Measurements from ENCODE around the gene RPL19. TPM values are rescaled to one million over a fixed set of nuclear protein-coding genes. Genes with fewer than 3 reads are reported as not detected.
A peak's percentile ranks its signal among the peaks of the same experiment; 100 is the strongest.
"Not testable (repeated sequence)": the region's sequence is repeated elsewhere in the genome, so short reads cannot be mapped to it uniquely, and the experiment has no call there.

The RPL19 gene
- total and polyA plus RNA-seq, 5 donors, result 1,060 to 1,781 (median 1,116) TPM

- Histone ChIP-seq H3K27ac (ENCODE audit: low read length) (no peak overlapping the region), H3K4me3 (ENCODE audit: low read length) (peak overlapping the region; percentile 44), H3K27me3 (ENCODE audit: control insufficient read depth, insufficient read depth) (no peaks in the 10 kb centered on the region), H3K4me1 (ENCODE audit: control insufficient read depth, insufficient read depth, low read length) (no peaks in the 10 kb centered on the region), H3K9me3 (ENCODE audit: control insufficient read depth, low read length) (no peaks in the 10 kb centered on the region)
- peak; percentile 95 for ATAC-seq
- intact Hi-C loops (cut with DNase I), result loop anchor here in 1 of 4 donors (10.0 kb wide), 1 partner anchor 70 kb away; no protein-coding TSS in a partner anchor
- under 1% methylated on average over 15 of the region's 15 CpGs for WGBS
- peak; percentile 94 to 97 (median 96) for DNase-seq
These were observed 35.4 kb upstream of the RPL19 start for GRCh38 chr17:39164675-39165143.

GRCh38 chr17:39165178-39165840 is 34.8 kb upstream of the RPL19 start:
- no peaks in the 10 kb centered on the region for H3K4me1 ChIP-seq (ENCODE audit: control insufficient read depth, insufficient read depth, low read length)
- DNase-seq (peak in 1 of 3 donors; percentile 60), ATAC-seq (peak; percentile 25 to 27)

DNA sequence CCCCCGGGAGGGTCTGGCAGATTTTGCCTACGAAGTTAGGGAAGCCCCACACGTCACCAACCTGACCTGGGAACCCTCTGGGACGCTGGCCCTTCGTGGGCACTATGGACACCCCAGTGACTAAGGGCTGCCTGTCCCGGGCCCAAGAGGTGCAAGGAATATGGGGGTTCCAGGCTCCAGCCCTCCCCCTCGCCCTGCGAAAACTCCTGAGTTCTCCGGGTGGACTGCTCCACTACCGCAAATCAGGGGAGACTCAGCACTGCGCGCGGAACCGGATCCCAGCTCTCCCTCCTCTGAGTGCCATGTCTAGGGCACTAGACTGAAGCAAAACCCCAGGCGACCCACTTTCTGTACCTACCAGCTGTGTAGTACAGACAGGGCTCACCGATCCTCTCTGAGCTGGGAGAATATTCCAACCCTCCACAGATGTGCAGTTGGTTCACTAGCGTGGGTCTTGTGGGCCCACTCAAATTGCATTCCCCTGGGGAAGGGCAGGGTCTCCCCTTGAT is 34.2 kb upstream of the RPL19 start, which contains the start of gene ARL5C:
ARL5C (minus strand) TSS at position 321 of the 509 bp plus-strand sequence. CDS start 401 bp downstream, outside the sequence.
- intact Hi-C loops (cut with DNase I), result loop anchor here in 1 of 4 donors (10.0 kb wide), 1 partner anchor 69 kb away; no protein-coding TSS in a partner anchor
- no peaks in the 10 kb centered on the region for H3K4me1 ChIP-seq (ENCODE audit: control insufficient read depth, insufficient read depth, low read length)
- peak within 1 kb of the TSS; percentile 44 for H3K4me3 ChIP-seq (ENCODE audit: low read length)
- H3K27me3 ChIP-seq (ENCODE audit: control insufficient read depth, insufficient read depth), result no peaks in the 10 kb centered on the region
- DNase-seq (peak in 1 of 3 donors; percentile 55), ATAC-seq (peak in 1 of 2 donors; percentile 4)
- WGBS, result 61% methylated on average over 17 of the region's 17 CpGs
- H3K9me3 ChIP-seq (ENCODE audit: control insufficient read depth, low read length), result no peaks in the 10 kb centered on the region
- no peak within 1 kb of the TSS for H3K27ac ChIP-seq (ENCODE audit: low read length)

More at GRCh38 chr17:39165178-39165840, 34.8 kb upstream of the RPL19 start:
- 13% methylated on average over 51 of the region's 51 CpGs for WGBS
- intact Hi-C loops (cut with DNase I), result loop anchor here in 1 of 4 donors (10.0 kb wide), 1 partner anchor 69 kb away; no protein-coding TSS in a partner anchor
- Histone ChIP-seq H3K4me3 (ENCODE audit: low read length) (peak overlapping the region; percentile 44), H3K9me3 (ENCODE audit: control insufficient read depth, low read length) (no peaks in the 10 kb centered on the region), H3K27me3 (ENCODE audit: control insufficient read depth, insufficient read depth) (no peaks in the 10 kb centered on the region), H3K27ac (ENCODE audit: low read length) (no peak overlapping the region)

GRCh38 chr17:39166437-39167335 is 33.4 kb upstream of the RPL19 start:
- 57% methylated on average over 7 of the region's 7 CpGs for WGBS
- ATAC-seq (no peak), DNase-seq (no peak)
- Histone ChIP-seq H3K9me3 (ENCODE audit: control insufficient read depth, low read length) (no peaks in the 10 kb centered on the region), H3K4me1 (ENCODE audit: control insufficient read depth, insufficient read depth, low read length) (no peaks in the 10 kb centered on the region), H3K27ac (ENCODE audit: low read length) (no peak overlapping the region), H3K4me3 (ENCODE audit: low read length) (no peak overlapping the region), H3K27me3 (ENCODE audit: control insufficient read depth, insufficient read depth) (no peaks in the 10 kb centered on the region)
- intact Hi-C loops (cut with DNase I), result loop anchor here in 1 of 4 donors (10.0 kb wide), 1 partner anchor 68 kb away; no protein-coding TSS in a partner anchor

DNA sequence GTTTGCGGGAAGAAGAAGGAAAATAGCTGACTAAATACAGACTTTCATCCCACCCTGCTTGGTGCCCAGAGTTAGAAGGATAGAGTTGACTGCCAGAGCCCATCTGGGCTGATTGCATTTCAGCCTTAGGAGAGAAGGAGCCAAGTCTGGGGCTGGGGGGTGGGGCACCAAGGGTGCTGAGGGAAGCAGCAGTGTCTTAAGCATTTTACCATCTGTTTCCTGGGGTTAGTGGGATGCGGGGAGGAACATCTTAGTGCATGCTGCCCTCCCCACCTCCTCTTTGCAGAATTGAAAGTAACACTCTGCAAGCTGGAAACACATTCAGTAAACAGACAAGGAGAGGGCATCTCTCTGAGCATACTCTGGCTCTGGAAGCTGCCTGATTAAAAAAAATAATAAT is 32.6 kb upstream of the RPL19 start:
- DNase-seq (peak in 1 of 3 donors; percentile 29), ATAC-seq (no peak)

DNA sequence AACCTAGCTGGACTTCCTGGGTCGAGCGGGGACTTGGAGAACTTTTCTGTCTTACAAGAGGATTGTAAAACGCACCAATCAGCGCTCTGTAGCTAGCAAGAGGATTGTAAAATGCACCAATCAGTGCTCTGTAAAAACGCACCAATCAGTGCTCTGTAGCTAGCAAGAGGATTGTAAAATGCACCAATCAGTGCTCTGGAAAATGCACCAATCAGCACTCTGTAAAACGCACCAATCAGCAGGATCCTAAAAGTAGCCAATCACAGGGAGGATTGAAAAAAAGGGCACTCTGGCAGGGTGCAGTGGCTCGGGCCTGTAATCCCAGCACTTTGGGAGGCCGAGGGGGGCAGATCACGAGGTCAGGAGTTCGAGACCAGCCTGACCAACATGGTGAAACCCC is 31.6 kb upstream of the RPL19 start:
- not testable (repeated sequence) for H3K9me3 ChIP-seq (ENCODE audit: control insufficient read depth, low read length); ATAC-seq; H3K4me3 ChIP-seq (ENCODE audit: low read length); H3K4me1 ChIP-seq (ENCODE audit: control insufficient read depth, insufficient read depth, low read length); DNase-seq; H3K27ac ChIP-seq (ENCODE audit: low read length); H3K27me3 ChIP-seq (ENCODE audit: control insufficient read depth, insufficient read depth)
- intact Hi-C loops (cut with DNase I), result loop anchor here in 1 of 4 donors (10.0 kb wide), 1 partner anchor 66 kb away; no protein-coding TSS in a partner anchor
- 96% methylated on average over 10 of the region's 10 CpGs for WGBS

More for the DNA sequence above, 32.6 kb upstream of the RPL19 start:
- 29% methylated on average over 2 of the region's 2 CpGs for WGBS
- Histone ChIP-seq H3K27ac (ENCODE audit: low read length) (no peak overlapping the region), H3K4me3 (ENCODE audit: low read length) (no peak overlapping the region), H3K9me3 (ENCODE audit: control insufficient read depth, low read length) (no peaks in the 10 kb centered on the region), H3K4me1 (ENCODE audit: control insufficient read depth, insufficient read depth, low read length) (no peaks in the 10 kb centered on the region), H3K27me3 (ENCODE audit: control insufficient read depth, insufficient read depth) (no peaks in the 10 kb centered on the region)
- intact Hi-C loops (cut with DNase I), result loop anchor here in 1 of 4 donors (10.0 kb wide), 1 partner anchor 67 kb away; no protein-coding TSS in a partner anchor

- no peaks in the 10 kb centered on the region for H3K27me3 ChIP-seq (ENCODE audit: control insufficient read depth, insufficient read depth)
- intact Hi-C loops (cut with DNase I), result loop anchor here in 1 of 4 donors (10.0 kb wide), 1 partner anchor 66 kb away; no protein-coding TSS in a partner anchor
- H3K4me1 ChIP-seq (ENCODE audit: control insufficient read depth, insufficient read depth, low read length), result no peaks in the 10 kb centered on the region
- no peak overlapping the region for H3K27ac ChIP-seq (ENCODE audit: low read length)
- ATAC-seq (no peak), DNase-seq (peak in 1 of 3 donors; percentile 38)
- no peak overlapping the region for H3K4me3 ChIP-seq (ENCODE audit: low read length)
- no peaks in the 10 kb centered on the region for H3K9me3 ChIP-seq (ENCODE audit: control insufficient read depth, low read length)
- 88% methylated on average over 14 of the region's 14 CpGs for WGBS
These were observed 31.0 kb upstream of the RPL19 start for GRCh38 chr17:39169101-39169500.

DNA sequence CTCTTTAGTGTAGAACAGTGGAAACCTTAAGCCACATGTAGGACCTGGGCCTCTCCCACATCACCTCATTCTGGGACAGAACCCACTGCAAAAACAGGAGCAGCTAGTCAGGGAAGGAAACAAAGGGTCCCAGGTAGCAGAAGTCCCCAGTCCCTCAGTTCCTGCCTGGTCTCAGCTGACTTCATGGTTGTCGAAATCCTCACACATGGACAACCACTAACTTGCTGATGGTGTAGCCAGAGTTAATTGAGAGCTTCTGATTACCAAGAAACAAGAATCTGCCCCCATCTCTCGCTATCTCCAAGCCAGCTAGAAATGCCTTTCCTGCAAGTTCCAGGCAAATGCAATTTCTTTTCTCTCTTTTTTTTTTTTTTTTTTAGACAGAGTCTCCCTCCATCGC is 30.6 kb upstream of the RPL19 start:
- intact Hi-C loops (cut with DNase I), result loop anchor here in 1 of 4 donors (10.0 kb wide), 1 partner anchor 65 kb away; no protein-coding TSS in a partner anchor
- 74% methylated on average over 3 of the region's 3 CpGs for WGBS

GRCh38 chr17:39170109-39170508 is 30.0 kb upstream of the RPL19 start:
- intact Hi-C loops (cut with DNase I), result no loop called here
- no peak for ATAC-seq
- 68% methylated on average over 4 of the region's 4 CpGs for WGBS
- peak in 1 of 3 donors; percentile 9 for DNase-seq
- Histone ChIP-seq H3K27ac (ENCODE audit: low read length) (no peak overlapping the region), H3K27me3 (ENCODE audit: control insufficient read depth, insufficient read depth) (no peaks in the 10 kb centered on the region), H3K4me1 (ENCODE audit: control insufficient read depth, insufficient read depth, low read length) (no peaks in the 10 kb centered on the region), H3K4me3 (ENCODE audit: low read length) (no peak overlapping the region), H3K9me3 (ENCODE audit: control insufficient read depth, low read length) (no peaks in the 10 kb centered on the region)

More for the DNA sequence above, 30.6 kb upstream of the RPL19 start:
- H3K27ac ChIP-seq (ENCODE audit: low read length), result no peak overlapping the region
- ATAC-seq, result no peak
- no peak overlapping the region for H3K4me3 ChIP-seq (ENCODE audit: low read length)
- no peak for DNase-seq
- H3K9me3 ChIP-seq (ENCODE audit: control insufficient read depth, low read length), result no peaks in the 10 kb centered on the region
- no peaks in the 10 kb centered on the region for H3K27me3 ChIP-seq (ENCODE audit: control insufficient read depth, insufficient read depth)
- H3K4me1 ChIP-seq (ENCODE audit: control insufficient read depth, insufficient read depth, low read length), result no peaks in the 10 kb centered on the region

GRCh38 chr17:39170558-39170957 is 29.5 kb upstream of the RPL19 start:
- intact Hi-C loops (cut with DNase I), result no loop called here
- Histone ChIP-seq H3K27ac (ENCODE audit: low read length) (no peak overlapping the region), H3K27me3 (ENCODE audit: control insufficient read depth, insufficient read depth) (no peaks in the 10 kb centered on the region), H3K4me3 (ENCODE audit: low read length) (no peak overlapping the region), H3K9me3 (ENCODE audit: control insufficient read depth, low read length) (no peaks in the 10 kb centered on the region), H3K4me1 (ENCODE audit: control insufficient read depth, insufficient read depth, low read length) (no peaks in the 10 kb centered on the region)
- WGBS, result 76% methylated on average over 6 of the region's 6 CpGs
- DNase-seq (peak in 1 of 3 donors; percentile 22), ATAC-seq (no peak)

All from right cardiac atrium (tissue), 5 donors.